ENCODE data around the gene EPC2.
"Not testable (repeated sequence)": the region's sequence is repeated elsewhere in the genome, so short reads cannot be mapped to it uniquely, and the experiment has no call there.

EPC2 gene

GRCh38 chr2:148737742-148738141, 93.2 kb downstream of the EPC2 start:
- FAIRE-seq, result no peak

DNA sequence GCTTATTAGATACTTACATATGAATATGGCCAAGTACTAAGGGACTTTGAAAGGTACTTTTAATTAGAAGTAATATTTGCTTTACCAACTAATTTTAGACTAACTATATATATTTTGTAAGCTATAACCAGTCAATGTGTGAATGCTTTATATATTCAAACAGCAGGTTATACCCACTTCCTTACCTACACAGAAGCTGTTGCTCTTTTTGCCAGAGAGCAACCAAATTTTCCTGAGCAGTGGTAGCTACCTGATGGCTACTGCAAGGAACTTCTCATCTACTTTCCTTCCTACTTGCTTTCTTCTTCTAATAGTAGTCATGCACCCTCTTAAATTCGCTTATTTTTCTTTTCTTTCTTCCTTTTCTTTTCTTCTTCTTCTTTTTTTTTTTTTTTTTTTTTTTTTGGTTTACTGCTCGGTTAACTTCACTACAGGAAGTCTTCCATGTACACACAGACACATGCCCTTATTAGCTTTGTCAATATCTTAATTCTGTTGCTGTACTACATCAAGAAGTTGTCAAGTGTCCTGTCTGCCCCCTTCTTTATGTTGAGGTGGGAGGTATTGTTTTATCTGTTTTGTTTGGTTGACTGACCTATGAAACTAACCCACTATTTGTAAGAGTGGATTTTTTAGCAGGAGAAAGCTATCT, 95.0 kb downstream of the EPC2 start:
- no peak for FAIRE-seq

GRCh38 chr2:148742373-148742772, 97.8 kb downstream of the EPC2 start:
- FAIRE-seq, result no peak

- FAIRE-seq, result no peak
Measured at GRCh38 chr2:148745151-148745851, 100.8 kb downstream of the EPC2 start.

- peak; percentile 21 for FAIRE-seq
Measured at GRCh38 chr2:148746973-148747372, 102.4 kb downstream of the EPC2 start.

- no peak for FAIRE-seq
Measured at GRCh38 chr2:148751907-148752306, 107.4 kb downstream of the EPC2 start.

- no peak for FAIRE-seq
Measured at GRCh38 chr2:148752977-148753376, 108.4 kb downstream of the EPC2 start.

- no peak for FAIRE-seq
Measured at GRCh38 chr2:148754864-148755263, 110.3 kb downstream of the EPC2 start.

DNA sequence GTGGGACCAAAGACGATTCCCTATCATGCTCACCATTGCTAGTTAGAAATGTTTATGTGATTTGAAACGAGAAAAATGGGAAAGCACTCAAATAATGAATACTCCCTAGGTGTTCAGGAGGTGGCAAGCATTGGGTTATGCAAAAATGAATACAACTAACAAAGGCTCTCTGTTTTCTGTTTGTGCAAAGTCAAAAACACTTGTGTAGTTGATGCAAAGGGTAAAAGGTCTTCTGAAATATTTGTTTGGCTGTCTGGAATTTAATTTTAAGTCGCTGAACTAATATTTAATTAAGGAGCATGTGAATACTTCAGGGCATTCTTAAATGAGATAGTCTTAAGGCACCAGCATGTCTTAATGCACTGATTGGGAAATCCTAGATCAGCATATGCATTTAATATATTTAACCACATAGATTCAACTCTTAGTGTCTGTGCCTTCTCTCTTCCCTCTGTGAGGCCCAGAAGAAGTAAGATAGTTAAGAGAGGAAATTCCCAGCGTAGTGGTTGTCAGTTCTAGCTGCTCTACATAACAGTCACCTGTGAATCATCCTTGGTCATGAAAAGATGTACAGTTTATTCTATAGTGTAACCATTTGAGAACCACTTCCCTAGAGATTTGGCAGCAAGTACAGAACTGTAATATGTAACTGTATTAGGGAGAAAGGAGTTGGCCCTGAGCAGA, 111.9 kb downstream of the EPC2 start:
- FAIRE-seq, result no peak

- FAIRE-seq, result peak; percentile 18
Measured at GRCh38 chr2:148764815-148765214, 120.3 kb downstream of the EPC2 start.

- no peak for FAIRE-seq
Measured at GRCh38 chr2:148770047-148770446, 125.5 kb downstream of the EPC2 start.

DNA sequence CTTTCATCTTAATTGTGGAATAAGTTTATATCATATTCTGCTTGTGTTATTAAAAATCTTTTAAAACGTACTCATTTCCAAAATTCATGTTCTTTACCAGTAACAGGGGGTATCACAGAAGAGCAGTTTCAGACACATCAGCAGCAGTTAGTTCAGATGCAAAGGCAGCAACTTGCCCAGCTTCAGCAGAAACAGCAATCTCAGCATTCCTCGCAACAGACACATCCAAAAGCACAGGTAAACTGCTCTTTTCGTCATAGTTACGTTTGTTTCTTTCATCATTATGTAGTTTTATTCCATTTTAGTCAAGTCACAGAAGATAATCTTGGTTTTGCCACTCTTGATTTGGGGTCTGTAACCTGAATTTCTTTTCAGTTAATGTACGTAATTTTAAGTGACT, 137.0 kb downstream of the EPC2 start:
- no peak for FAIRE-seq

- FAIRE-seq, result no peak
Measured at GRCh38 chr2:148789059-148789458, 144.5 kb downstream of the EPC2 start.

DNA sequence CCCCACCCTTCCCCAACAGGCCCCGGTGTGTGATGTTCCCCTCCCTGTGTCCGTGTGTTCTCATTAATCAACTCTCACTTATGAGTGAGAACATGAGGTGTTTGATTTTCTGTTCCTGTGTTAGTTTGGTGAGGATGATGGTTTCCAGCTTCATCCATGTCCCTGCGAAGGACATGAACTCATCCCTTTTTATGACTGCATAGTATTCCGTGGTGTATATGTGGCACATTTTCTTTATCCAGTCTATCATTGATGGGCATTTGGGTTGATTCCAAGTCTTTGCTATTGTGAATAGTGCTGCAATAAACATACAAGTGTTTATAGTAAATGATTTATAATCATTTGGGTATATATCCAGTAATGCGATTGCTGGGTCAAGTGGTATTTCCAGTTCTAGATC, 145.6 kb downstream of the EPC2 start:
- not testable (repeated sequence) for FAIRE-seq

DNA sequence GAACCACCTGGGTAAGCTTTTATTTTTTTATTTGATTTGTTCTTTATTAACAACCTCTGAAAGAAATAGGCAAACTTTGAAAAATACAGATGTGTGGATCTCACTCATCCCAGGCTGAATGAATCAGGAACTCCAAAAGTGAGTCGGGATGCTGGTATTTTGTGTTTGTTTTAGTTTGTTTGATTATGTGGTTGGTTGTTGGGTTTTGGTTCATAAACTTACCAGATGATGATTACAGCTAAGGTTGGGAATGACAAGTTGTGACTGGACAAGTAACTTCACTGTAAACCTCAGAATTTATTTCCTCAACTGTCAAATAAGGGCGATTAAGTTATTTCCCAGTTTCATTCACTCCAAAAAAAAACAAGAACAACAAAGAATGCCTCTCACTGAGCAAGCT, 150.0 kb downstream of the EPC2 start:
- no peak for FAIRE-seq

- FAIRE-seq, result no peak
Measured at GRCh38 chr2:148796735-148797512, 152.4 kb downstream of the EPC2 start.

DNA sequence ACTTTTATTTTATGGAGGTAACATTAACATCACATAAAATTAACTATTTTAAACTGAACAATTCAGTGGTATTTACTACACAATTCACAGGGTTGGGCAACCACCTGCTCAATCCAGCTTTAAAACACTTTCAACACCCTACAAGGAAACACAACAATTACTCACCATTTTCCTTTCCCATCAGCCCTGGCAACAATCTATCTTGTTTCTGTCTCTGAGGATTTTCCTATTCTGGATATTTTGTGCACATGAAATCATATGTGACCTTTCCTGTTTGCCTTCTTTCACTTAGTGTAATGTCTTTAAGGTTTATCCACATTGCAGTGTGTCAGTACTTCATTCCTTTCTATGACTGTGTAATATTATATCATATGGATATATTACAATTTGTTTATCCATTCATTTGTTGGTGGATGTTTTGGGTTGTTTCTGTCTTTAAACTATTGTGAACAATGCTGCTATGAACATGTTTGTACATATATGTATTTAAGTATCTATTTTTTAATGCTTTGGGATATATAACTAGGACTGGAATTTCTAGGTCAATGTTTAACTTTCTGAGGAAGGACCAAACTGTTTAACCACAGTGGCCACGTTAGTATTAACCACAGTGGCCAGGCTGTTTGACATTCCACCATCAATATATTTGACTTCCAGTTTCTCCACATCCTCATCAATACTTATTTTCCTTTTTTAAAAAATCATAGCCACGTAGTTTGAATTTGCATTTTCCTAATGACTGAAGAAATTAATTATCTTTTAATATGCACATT, 158.1 kb downstream of the EPC2 start:
- no peak for FAIRE-seq

GRCh38 chr2:148810081-148810480, 165.5 kb downstream of the EPC2 start:
- no peak for FAIRE-seq

DNA sequence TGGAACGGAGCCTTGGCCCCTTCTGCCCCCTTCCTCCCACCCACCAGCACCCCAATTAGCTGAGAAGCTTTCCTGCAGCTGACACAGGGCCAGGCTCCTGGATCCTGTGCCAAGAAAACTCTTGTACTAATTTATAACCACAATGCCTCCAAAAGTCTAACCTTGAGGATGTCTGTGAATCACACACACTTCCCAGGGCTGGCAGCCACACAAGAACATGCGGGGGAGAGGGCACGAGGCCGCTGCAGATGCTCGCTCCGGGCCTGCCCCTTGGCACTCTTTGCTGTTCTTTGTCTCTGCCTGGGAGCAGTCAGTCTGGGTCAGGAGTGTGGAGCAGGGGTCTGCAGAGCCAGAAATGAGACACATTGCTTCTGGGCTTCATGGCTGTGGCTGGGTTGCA, 167.8 kb downstream of the EPC2 start:
- FAIRE-seq, result no peak

- no peak for FAIRE-seq
Measured at GRCh38 chr2:148813603-148814065, 169.1 kb downstream of the EPC2 start.

DNA sequence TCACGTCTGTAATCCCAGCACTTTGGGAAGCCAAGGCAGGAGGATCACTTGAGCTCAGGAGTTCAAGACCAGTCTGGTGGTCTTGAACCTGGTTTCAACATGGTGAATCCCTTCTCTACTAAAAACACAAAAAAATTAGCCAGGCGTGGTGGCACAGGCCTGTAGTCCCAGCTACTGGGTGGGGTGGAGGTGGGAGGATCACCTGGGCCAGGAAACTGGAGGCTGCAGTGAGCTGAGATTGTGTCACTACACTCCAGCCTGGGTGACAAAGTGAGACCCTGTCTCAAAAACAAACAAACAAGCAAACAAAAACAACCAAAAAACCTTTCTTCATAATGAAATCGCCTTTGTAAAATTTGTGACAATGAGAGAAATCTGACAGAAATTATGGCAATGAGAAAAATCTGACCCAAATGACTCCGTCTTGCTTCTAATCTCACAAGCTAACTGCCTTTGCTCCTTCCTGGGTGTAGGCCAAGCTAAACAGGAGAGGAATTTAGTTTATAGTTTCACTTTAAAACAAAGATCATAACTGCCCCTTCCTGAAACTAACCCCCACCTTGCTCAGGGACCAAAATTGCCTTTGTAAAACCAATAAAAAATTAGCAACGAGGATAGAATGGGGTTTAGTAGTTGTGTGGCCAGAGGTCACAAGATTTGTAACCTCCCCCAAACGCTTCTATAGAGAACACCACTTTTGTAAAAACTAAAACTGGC, 169.8 kb downstream of the EPC2 start:
- peak; percentile 48 for FAIRE-seq
